ENCODE measurements around the gene C1orf116. TPM values are rescaled to one million over a fixed set of nuclear protein-coding genes. Genes with fewer than 3 reads are reported as not detected.

C1orf116 gene
- total RNA-seq, 1 experiment from 2014 or later, result 8.7 TPM

DNA sequence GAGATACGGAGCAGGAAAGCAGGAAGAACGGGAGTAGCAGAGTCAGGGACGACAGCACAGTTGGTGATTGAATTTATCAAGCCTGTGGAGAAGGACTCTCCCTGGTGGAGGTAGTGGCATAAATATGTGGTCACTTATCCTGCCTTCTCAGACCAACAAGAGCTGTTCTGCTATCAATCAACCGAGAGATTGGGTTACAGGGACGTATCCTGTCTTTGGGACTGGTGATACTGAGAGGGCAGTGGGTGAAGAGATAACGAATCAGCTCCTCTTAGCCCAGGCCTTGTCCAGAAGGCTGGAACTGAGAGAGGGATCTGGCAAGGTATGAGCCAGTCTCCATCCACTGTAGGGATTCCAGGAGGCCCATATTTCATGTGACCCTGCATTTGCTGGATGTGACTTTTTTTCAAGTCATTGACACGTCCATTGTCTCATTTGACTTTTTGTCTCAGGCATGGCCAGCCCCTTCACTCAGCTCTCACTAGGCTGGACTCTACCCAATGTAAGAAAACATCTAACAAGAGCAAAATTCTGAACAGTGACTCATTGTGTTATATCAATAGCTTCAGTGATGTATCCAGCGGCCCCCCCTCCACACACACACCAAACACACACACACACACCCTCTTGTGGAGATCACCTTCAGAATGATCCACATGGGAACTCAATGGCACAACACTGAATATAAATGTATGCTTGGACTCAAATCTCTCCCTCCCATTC lies 11.3 kb downstream of the C1orf116 start:
- POLR2A ChIA-PET, result interaction anchor here (4.6 kb wide), 1 partner anchor 11 kb away, joined by 25 read pairs; the partner anchor contains the start of gene C1orf116
- Histone ChIP-seq H3K9me3 (no peaks in the 10 kb centered on the region), H3K27me3 (replicated peaks; ENCODE audit: control insufficient read depth, insufficient read depth, low read length) (no peaks in the 10 kb centered on the region), H3K36me3 (ENCODE audit: control insufficient read depth, insufficient read depth, low read length) (peaks cover 12% of the 10 kb centered on the region; the same call in 1 of the 2 replicates), H3K4me1 (peaks cover 57% of the 10 kb centered on the region), H3K4me3 (ENCODE audit: low read depth, low read length) (no peak overlapping the region)
- H3K4me1 Mint-ChIP-seq (ENCODE audit: low read depth, unreplicated experiment), result peaks cover 49% of the 10 kb centered on the region
- no peak overlapping the region for H3K4me3 Mint-ChIP-seq (ENCODE audit: unreplicated experiment)
- no peaks in the 10 kb centered on the region for H3K27me3 Mint-ChIP-seq (ENCODE audit: insufficient read depth, unreplicated experiment)
- CTCF ChIA-PET, result interaction anchor here (2.4 kb wide), 1 partner anchor 11 kb away, joined by 11 read pairs; the partner anchor contains the start of gene C1orf116
- TF ChIP-seq, protein P1, sequence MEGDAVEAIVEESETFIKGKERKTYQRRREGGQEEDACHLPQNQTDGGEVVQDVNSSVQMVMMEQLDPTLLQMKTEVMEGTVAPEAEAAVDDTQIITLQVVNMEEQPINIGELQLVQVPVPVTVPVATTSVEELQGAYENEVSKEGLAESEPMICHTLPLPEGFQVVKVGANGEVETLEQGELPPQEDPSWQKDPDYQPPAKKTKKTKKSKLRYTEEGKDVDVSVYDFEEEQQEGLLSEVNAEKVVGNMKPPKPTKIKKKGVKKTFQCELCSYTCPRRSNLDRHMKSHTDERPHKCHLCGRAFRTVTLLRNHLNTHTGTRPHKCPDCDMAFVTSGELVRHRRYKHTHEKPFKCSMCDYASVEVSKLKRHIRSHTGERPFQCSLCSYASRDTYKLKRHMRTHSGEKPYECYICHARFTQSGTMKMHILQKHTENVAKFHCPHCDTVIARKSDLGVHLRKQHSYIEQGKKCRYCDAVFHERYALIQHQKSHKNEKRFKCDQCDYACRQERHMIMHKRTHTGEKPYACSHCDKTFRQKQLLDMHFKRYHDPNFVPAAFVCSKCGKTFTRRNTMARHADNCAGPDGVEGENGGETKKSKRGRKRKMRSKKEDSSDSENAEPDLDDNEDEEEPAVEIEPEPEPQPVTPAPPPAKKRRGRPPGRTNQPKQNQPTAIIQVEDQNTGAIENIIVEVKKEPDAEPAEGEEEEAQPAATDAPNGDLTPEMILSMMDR (IDR thresholded peaks at IDR 0.05; ENCODE audit: insufficient read depth in 1 of 2, low read depth in 1 of 2, low read length in 1 of 2, severe bottlenecking in 1 of 2, unreplicated experiment in 1 of 2), result no peak
- no TSS peak for BruUV-seq (replicated peaks)
- H3K36me3 Mint-ChIP-seq (ENCODE audit: insufficient read depth, unreplicated experiment), result peaks cover 36% of the 10 kb centered on the region
- H3K27ac Mint-ChIP-seq (ENCODE audit: unreplicated experiment), result peak overlapping the region; percentile 64
- no peaks in the 10 kb centered on the region for H3K9me3 Mint-ChIP-seq (ENCODE audit: unreplicated experiment)
- intact Hi-C loops (cut with micrococcal nuclease; ENCODE audit: unreplicated experiment), result no loop called here
- no peak for DNase-seq

GRCh38 chr1:207020709-207021107 lies 11.8 kb downstream of the C1orf116 start:
- no peaks in the 10 kb centered on the region for H3K27me3 Mint-ChIP-seq (ENCODE audit: insufficient read depth, unreplicated experiment)
- H3K4me1 Mint-ChIP-seq (ENCODE audit: low read depth, unreplicated experiment), result peaks cover 45% of the 10 kb centered on the region
- no peaks in the 10 kb centered on the region for H3K27me3 ChIP-seq (replicated peaks; ENCODE audit: control insufficient read depth, insufficient read depth, low read length)
- intact Hi-C loops (cut with micrococcal nuclease; ENCODE audit: unreplicated experiment), result loop anchor here (1.0 kb wide), 2 partner anchors 12 to 13 kb away; partner anchors contain the start of gene C1orf116
- no peak overlapping the region for H3K4me3 Mint-ChIP-seq (ENCODE audit: unreplicated experiment)
- peaks cover 51% of the 10 kb centered on the region for H3K4me1 ChIP-seq
- no peaks in the 10 kb centered on the region for H3K9me3 ChIP-seq
- TF ChIP-seq, protein P1 (IDR thresholded peaks at IDR 0.05; ENCODE audit: insufficient read depth in 1 of 2, low read depth in 1 of 2, low read length in 1 of 2, severe bottlenecking in 1 of 2, unreplicated experiment in 1 of 2), result no peak
- peaks cover 12% of the 10 kb centered on the region; the same call in 1 of the 2 replicates for H3K36me3 ChIP-seq (ENCODE audit: control insufficient read depth, insufficient read depth, low read length)
- H3K4me3 ChIP-seq (ENCODE audit: low read depth, low read length), result no peak overlapping the region
- H3K9me3 Mint-ChIP-seq (ENCODE audit: unreplicated experiment), result no peaks in the 10 kb centered on the region
- ChIA-PET CTCF (interaction anchor here (2.4 kb wide), 1 partner anchor 12 kb away, joined by 11 read pairs; the partner anchor contains the start of gene C1orf116), POLR2A (interaction anchor here (4.6 kb wide), 1 partner anchor 12 kb away, joined by 25 read pairs; the partner anchor contains the start of gene C1orf116)
- no peak for DNase-seq
- peaks cover 35% of the 10 kb centered on the region for H3K36me3 Mint-ChIP-seq (ENCODE audit: insufficient read depth, unreplicated experiment)
- no TSS peak for BruUV-seq (replicated peaks)
- peak overlapping the region; percentile 64 for H3K27ac Mint-ChIP-seq (ENCODE audit: unreplicated experiment)

GRCh38 chr1:207020065-207020708 lies 12.4 kb downstream of the C1orf116 start:
- BruUV-seq (replicated peaks), result TSS peak; percentile 95
- peak; percentile 80 to 89 for DNase-seq
- ChIA-PET CTCF (interaction anchor here (2.4 kb wide), 1 partner anchor 13 kb away, joined by 11 read pairs; the partner anchor contains the start of gene C1orf116), POLR2A (interaction anchor here (0.8 to 4.6 kb wide), 2 partner anchors 9 to 12 kb away, joined by 3 to 25 read pairs; partner anchors contain the start of gene C1orf116)
- no peaks in the 10 kb centered on the region for H3K27me3 Mint-ChIP-seq (ENCODE audit: insufficient read depth, unreplicated experiment)
- Histone ChIP-seq H3K9me3 (no peaks in the 10 kb centered on the region), H3K27me3 (replicated peaks; ENCODE audit: control insufficient read depth, insufficient read depth, low read length) (no peaks in the 10 kb centered on the region), H3K36me3 (ENCODE audit: control insufficient read depth, insufficient read depth, low read length) (peaks cover 12% of the 10 kb centered on the region; the same call in 1 of the 2 replicates), H3K4me3 (ENCODE audit: low read depth, low read length) (no peak overlapping the region), H3K4me1 (peaks cover 46% of the 10 kb centered on the region)
- peaks cover 30% of the 10 kb centered on the region for H3K36me3 Mint-ChIP-seq (ENCODE audit: insufficient read depth, unreplicated experiment)
- peak overlapping the region; percentile 22 for H3K4me3 Mint-ChIP-seq (ENCODE audit: unreplicated experiment)
- intact Hi-C loops (cut with micrococcal nuclease; ENCODE audit: unreplicated experiment), result loop anchor here (1.0 kb wide), 2 partner anchors 12 to 13 kb away; partner anchors contain the start of gene C1orf116
- H3K9me3 Mint-ChIP-seq (ENCODE audit: unreplicated experiment), result no peaks in the 10 kb centered on the region
- peaks cover 40% of the 10 kb centered on the region for H3K4me1 Mint-ChIP-seq (ENCODE audit: low read depth, unreplicated experiment)
- TF ChIP-seq, protein P1 (IDR thresholded peaks at IDR 0.05; ENCODE audit: insufficient read depth in 1 of 2, low read depth in 1 of 2, low read length in 1 of 2, severe bottlenecking in 1 of 2, unreplicated experiment in 1 of 2), result no peak
- peak overlapping the region; percentile 64 for H3K27ac Mint-ChIP-seq (ENCODE audit: unreplicated experiment)
